Mesendoderm (in vitro differentiated cells): ENCODE data around the gene REEP2.
A peak's percentile ranks its signal among the peaks of the same experiment; 100 is the strongest.
"Not testable (repeated sequence)": the region's sequence is repeated elsewhere in the genome, so short reads cannot be mapped to it uniquely, and the experiment has no call there.

ENCODE experiments used
- DNase-seq: peaks from one replicate; pipeline ENCODE4 v3.0.0; 2013
- H2AK5ac ChIP-seq: 2 replicates; pipeline ENCODE4 v1.6.1; 2013; ENCODE audit warnings: low read length, inconsistent platforms
- H2BK120ac ChIP-seq: 2 replicates; pipeline ENCODE4 v1.6.1; 2013; ENCODE audit warnings: low read depth, mild to moderate bottlenecking, low read length, moderate library complexity, mixed read lengths
- H2BK15ac ChIP-seq: replicated peaks from 2 replicates; pipeline ENCODE4 v1.6.1; 2013; ENCODE audit warnings: low read depth, mild to moderate bottlenecking, moderate library complexity
- H2BK5ac ChIP-seq: 2 replicates; pipeline ENCODE4 v1.6.1; 2013; ENCODE audit warnings: low read length, inconsistent platforms
- H3K18ac ChIP-seq: 2 replicates; pipeline ENCODE4 v1.6.1; 2013; ENCODE audit warnings: mild to moderate bottlenecking, low read length, mixed read lengths
- H3K23ac ChIP-seq: one replicate; pipeline ENCODE4 v1.6.1; 2013; ENCODE audit warnings: low read length
- H3K27ac ChIP-seq: 2 replicates; pipeline ENCODE4 v1.5.1; 2013; ENCODE audit warnings: low read depth, mild to moderate bottlenecking, inconsistent platforms, low read length, moderate library complexity
- H3K27me3 ChIP-seq: 2 replicates; pipeline ENCODE4 v1.6.1; 2013; ENCODE audit warnings: low read length, control low read depth, mild to moderate bottlenecking, inconsistent platforms; ENCODE audit not compliant: insufficient read depth, poor library complexity
- H3K36me3 ChIP-seq: 2 replicates; pipeline ENCODE4 v1.6.1; 2013; ENCODE audit warnings: low read length, inconsistent platforms; ENCODE audit not compliant: control insufficient read depth, insufficient read depth
- H3K4ac ChIP-seq: one replicate; pipeline ENCODE4 v1.6.1; 2013; ENCODE audit warnings: low read depth, mild to moderate bottlenecking, low read length, moderate library complexity
- H3K4me1 ChIP-seq: 2 replicates; pipeline ENCODE4 v1.6.1; 2013; ENCODE audit warnings: low read depth, low read length, inconsistent platforms; ENCODE audit not compliant: control insufficient read depth
- H3K4me2 ChIP-seq: 2 replicates; pipeline ENCODE4 v1.6.1; 2013; ENCODE audit warnings: low read length
- H3K4me3 ChIP-seq: 2 replicates; pipeline ENCODE4 v1.5.1; 2013; ENCODE audit warnings: mild to moderate bottlenecking, low read length
- H3K56ac ChIP-seq: one replicate; pipeline ENCODE4 v1.6.1; 2013; ENCODE audit warnings: low read length
- H3K79me1 ChIP-seq: 2 replicates; pipeline ENCODE4 v1.6.1; 2013; ENCODE audit warnings: low read length, inconsistent platforms
- H3K79me2 ChIP-seq: 2 replicates; pipeline ENCODE4 v1.6.1; 2013; ENCODE audit warnings: mild to moderate bottlenecking, low read length; ENCODE audit not compliant: control insufficient read depth, insufficient read depth
- H3K9ac ChIP-seq: 2 replicates; pipeline ENCODE4 v1.6.1; 2013; ENCODE audit warnings: low read length, inconsistent platforms
- H4K5ac ChIP-seq: one replicate; pipeline ENCODE4 v1.6.1; 2013; ENCODE audit warnings: low read length
- H4K8ac ChIP-seq: one replicate; pipeline ENCODE4 v1.6.1; 2013; ENCODE audit warnings: low read depth, mild to moderate bottlenecking, control low read depth, low read length, moderate library complexity
- WGBS: extraction: QIAGEN DNeasy Blood & Tissue Kit; methylation state at CpG from one replicate; pipeline ENCODE4 v1.1.7; 2013; ENCODE audit warnings: low lambda C conversion rate, missing lambda C conversion rate; ENCODE audit not compliant: insufficient coverage; ENCODE audit errors: extremely low coverage; 5-methylcytosine and 5-hydroxymethylcytosine counted together

REEP2 gene

DNA sequence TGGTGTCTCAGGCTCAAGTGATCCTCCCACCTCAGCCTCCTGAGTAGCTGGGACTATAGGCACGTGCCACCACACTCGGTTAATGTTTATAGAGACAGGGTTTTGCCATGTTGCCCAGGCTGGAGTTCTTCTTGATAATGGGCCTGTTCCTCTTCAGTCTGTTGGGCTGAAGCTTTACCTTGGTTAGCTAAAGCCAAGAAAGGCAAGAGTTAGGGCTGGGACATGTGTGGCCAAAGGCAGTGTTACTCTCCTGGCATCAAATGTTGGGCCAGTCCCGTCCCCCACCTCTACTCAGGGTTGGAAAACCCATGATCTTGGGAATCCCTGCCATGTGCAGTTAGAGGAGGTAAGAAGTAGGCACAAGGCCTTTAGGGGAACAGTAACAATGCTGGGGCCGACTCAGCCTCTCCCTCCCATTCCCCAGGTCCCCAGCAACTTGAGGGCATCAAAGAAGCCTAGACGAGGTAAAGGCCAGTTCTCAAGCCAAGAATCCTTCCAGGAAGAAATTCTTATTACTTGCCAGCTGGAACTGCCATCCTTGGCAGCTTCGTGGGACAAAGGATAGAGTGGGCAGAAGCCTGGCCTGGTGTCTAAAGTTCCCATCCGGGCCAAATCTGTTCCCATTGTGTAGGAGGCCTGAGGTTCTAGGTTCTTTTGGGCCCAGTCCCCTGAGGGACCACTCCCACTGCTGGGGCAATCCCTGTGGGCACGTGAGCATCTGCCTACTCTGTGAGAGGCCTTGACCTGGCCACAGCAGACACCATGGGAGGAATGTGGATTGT lies 30.9 kb downstream of the REEP2 start:
- H3K4ac ChIP-seq: no peak overlapping the region
- DNase-seq: peak; percentile 65

DNA sequence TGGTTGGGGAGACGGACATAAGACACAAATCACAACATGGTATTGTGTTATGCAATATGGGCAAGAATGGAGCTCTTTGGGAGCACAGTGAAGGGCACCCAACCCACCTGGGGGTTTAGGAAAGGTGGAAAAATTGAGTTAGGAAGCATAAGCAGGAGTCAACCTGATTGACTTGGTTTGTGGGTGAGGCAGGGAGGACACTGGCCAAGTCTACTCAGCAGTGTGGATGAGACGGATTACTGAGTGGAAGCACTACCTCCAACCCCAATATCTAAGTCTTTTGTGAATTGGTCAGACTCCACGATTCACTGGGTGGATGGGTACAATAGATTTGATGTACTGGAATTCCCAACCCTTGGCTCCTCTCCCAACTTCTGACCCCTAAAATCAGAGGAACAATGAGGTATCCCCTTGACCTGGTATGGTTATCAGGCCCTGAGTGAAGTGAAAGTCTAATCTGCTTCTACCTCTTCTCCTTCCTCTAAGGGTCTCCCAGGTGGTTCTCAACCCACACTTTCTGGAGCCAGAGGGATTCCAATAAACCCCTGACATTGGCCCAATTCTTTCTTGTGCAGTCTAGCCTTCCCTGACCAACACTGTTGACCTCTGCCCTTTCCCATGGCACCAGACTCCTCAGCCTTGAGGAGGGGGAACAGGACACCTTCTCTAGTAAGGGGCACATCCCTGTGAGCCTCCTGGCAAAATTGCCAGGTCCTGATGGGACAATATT lies 31.6 kb downstream of the REEP2 start:
- no peak overlapping the region for H3K4me3 ChIP-seq
- H3K4me2 ChIP-seq: no peak overlapping the region
- no peak overlapping the region for H2AK5ac ChIP-seq
- H2BK120ac ChIP-seq: no peak overlapping the region
- H3K56ac ChIP-seq: no peak overlapping the region
- H3K4me1 ChIP-seq: no peaks in the 10 kb centered on the region
- no peak overlapping the region for H2BK5ac ChIP-seq
- WGBS: no CpG with 5 or more reads among the region's 3 CpGs
- no peaks in the 10 kb centered on the region for H3K79me2 ChIP-seq
- H4K5ac ChIP-seq: no peak overlapping the region
- no peak overlapping the region for H2BK15ac ChIP-seq
- H3K27me3 ChIP-seq: peaks cover 3% of the 10 kb centered on the region
- no peak overlapping the region for H3K23ac ChIP-seq
- H3K9ac ChIP-seq: no peak overlapping the region
- peak; percentile 58 for DNase-seq
- H3K18ac ChIP-seq: no peak overlapping the region
- no peak overlapping the region for H3K27ac ChIP-seq
- no peaks in the 10 kb centered on the region for H3K36me3 ChIP-seq
- H3K4ac ChIP-seq: no peak overlapping the region
- H3K79me1 ChIP-seq: no peaks in the 10 kb centered on the region
- no peak overlapping the region for H4K8ac ChIP-seq

More for the DNA sequence above, 30.9 kb downstream of the REEP2 start:
- H3K27me3 ChIP-seq: peaks cover 3% of the 10 kb centered on the region
- H3K9ac ChIP-seq: no peak overlapping the region
- no peak overlapping the region for H3K4me3 ChIP-seq
- H2AK5ac ChIP-seq: no peak overlapping the region
- no peak overlapping the region for H2BK15ac ChIP-seq
- no peaks in the 10 kb centered on the region for H3K79me2 ChIP-seq
- no CpG with 5 or more reads among the region's 8 CpGs for WGBS
- H3K18ac ChIP-seq: no peak overlapping the region
- no peaks in the 10 kb centered on the region for H3K79me1 ChIP-seq
- H3K27ac ChIP-seq: no peak overlapping the region
- H3K56ac ChIP-seq: no peak overlapping the region
- no peaks in the 10 kb centered on the region for H3K4me1 ChIP-seq
- no peak overlapping the region for H4K5ac ChIP-seq
- H3K23ac ChIP-seq: no peak overlapping the region
- no peaks in the 10 kb centered on the region for H3K36me3 ChIP-seq
- no peak overlapping the region for H4K8ac ChIP-seq
- no peak overlapping the region for H2BK120ac ChIP-seq
- no peak overlapping the region for H3K4me2 ChIP-seq
- no peak overlapping the region for H2BK5ac ChIP-seq

DNA sequence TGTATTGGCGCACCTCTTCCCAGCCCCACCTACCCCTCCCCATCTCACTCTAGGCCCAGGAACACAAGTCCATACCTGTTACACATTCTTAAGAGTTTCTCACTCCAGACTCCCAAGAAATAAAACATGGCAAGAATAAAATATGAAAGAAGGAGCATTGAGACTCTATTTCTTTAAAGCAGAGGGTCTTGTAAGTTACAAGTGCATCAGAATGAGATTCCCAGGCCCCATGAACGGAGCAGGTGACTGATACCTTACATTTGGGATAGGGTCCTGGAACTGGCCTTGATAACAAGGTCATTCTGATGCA lies 32.1 kb downstream of the REEP2 start:
- H3K56ac ChIP-seq: no peak overlapping the region
- no peaks in the 10 kb centered on the region for H3K79me1 ChIP-seq
- WGBS: no CpG with 5 or more reads among the region's 2 CpGs
- no peaks in the 10 kb centered on the region for H3K4me1 ChIP-seq
- no peak overlapping the region for H2AK5ac ChIP-seq
- no peaks in the 10 kb centered on the region for H3K36me3 ChIP-seq
- no peak overlapping the region for H3K27ac ChIP-seq
- H3K23ac ChIP-seq: no peak overlapping the region
- no peak overlapping the region for H3K4me3 ChIP-seq
- no peak overlapping the region for H2BK15ac ChIP-seq
- H3K4me2 ChIP-seq: no peak overlapping the region
- no peak overlapping the region for H4K8ac ChIP-seq
- no peak overlapping the region for H3K4ac ChIP-seq
- H3K18ac ChIP-seq: no peak overlapping the region
- H3K9ac ChIP-seq: no peak overlapping the region
- H4K5ac ChIP-seq: no peak overlapping the region
- no peaks in the 10 kb centered on the region for H3K79me2 ChIP-seq
- no peak overlapping the region for H2BK120ac ChIP-seq
- no peak for DNase-seq
- H3K27me3 ChIP-seq: peaks cover 2% of the 10 kb centered on the region
- no peak overlapping the region for H2BK5ac ChIP-seq

DNA sequence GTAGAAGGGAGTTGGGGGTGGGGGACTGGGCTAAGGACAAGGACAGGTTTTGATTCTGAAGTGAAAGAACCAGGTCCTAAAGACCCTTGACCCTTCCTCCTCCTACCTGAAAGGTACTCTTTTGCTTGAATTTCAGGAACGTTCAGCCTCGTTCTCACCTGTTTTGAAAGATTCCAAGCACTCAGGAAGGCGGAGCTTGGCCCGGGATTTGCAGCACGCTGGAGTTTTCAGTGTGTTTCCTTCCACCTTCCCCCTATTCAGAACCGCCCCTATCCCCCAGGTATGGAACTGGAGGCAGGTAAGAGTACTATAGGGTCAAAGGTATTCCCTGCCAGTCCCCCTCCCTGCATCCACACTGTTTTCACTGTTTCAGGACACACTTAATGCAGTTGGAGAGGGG lies 33.5 kb downstream of the REEP2 start:
- Histone ChIP-seq H2BK15ac (no peak overlapping the region), H3K18ac (no peak overlapping the region), H3K4me2 (no peak overlapping the region), H4K8ac (no peak overlapping the region), H3K4me1 (no peaks in the 10 kb centered on the region), H2BK120ac (no peak overlapping the region), H3K9ac (no peak overlapping the region), H3K79me2 (no peaks in the 10 kb centered on the region), H4K5ac (no peak overlapping the region), H2BK5ac (no peak overlapping the region), H3K27ac (no peak overlapping the region), H3K79me1 (no peaks in the 10 kb centered on the region), H3K56ac (no peak overlapping the region), H3K23ac (no peak overlapping the region), H3K27me3 (no peaks in the 10 kb centered on the region), H2AK5ac (no peak overlapping the region), H3K4me3 (no peak overlapping the region), H3K36me3 (no peaks in the 10 kb centered on the region), H3K4ac (no peak overlapping the region)
- no CpG with 5 or more reads among the region's 6 CpGs for WGBS
- DNase-seq: peak; percentile 49

DNA sequence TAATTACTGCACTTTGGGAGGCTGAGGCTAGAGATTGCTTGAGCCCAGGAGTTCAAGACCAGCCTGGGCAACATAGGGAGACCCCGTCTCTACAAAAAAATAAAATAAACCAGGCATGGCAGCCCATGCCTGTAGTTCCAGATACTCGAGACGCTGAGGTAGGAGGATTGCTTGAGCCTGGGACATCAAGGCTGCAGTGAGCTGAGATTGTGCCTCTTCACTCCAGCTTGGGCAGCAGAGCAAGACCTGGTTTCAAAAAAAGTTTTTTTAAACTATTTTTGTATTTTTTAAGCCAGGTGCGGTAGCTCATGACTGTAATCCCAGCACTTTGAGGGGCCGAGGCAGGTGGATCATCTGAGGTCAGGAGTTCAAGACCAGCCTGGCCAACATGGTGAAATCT lies 34.3 kb downstream of the REEP2 start:
- not testable (repeated sequence) for H2BK120ac ChIP-seq, H3K4me3 ChIP-seq, H2BK15ac ChIP-seq, H3K27ac ChIP-seq, H2BK5ac ChIP-seq, H3K27me3 ChIP-seq, H4K8ac ChIP-seq, H3K9ac ChIP-seq, DNase-seq, H4K5ac ChIP-seq, H3K79me2 ChIP-seq, H3K56ac ChIP-seq, H3K18ac ChIP-seq, H3K36me3 ChIP-seq, H3K23ac ChIP-seq, H3K4me2 ChIP-seq, H2AK5ac ChIP-seq, H3K4me1 ChIP-seq, H3K4ac ChIP-seq, H3K79me1 ChIP-seq
- no CpG with 5 or more reads among the region's 5 CpGs for WGBS
